Loucy (cell line): Measurements from ENCODE around the gene LRRFIP1.

Experiments used
- H2AFZ ChIP-seq: fragments of 200-600 bp; sonication (generic); 2 replicates; pipeline ENCODE4 v1.6.0; 2016; ENCODE audit warnings: antibody characterized with exemption, mild to moderate bottlenecking, low read length, moderate library complexity
- H3F3A ChIP-seq: fragments of 200-600 bp; 2 replicates; pipeline ENCODE4 v1.6.0; 2016; ENCODE audit warnings: antibody characterized with exemption, low read depth, mild to moderate bottlenecking
- H3K27me3 ChIP-seq: fragments of 200-600 bp; sonication (generic); 2 replicates; pipeline ENCODE4 v1.6.1; 2014; ENCODE audit warnings: low read length, mild to moderate bottlenecking; ENCODE audit not compliant: insufficient read depth, poor library complexity, severe bottlenecking
- H3K36me3 ChIP-seq: fragments of 200-600 bp; sonication (generic); 2 replicates; pipeline ENCODE4 v1.6.1; 2016; ENCODE audit warnings: low read length; ENCODE audit not compliant: insufficient read depth
- H3K4me1 ChIP-seq: fragments of 200-600 bp; sonication (generic); 2 replicates; pipeline ENCODE4 v1.5.1; 2014; ENCODE audit warnings: low read length, mild to moderate bottlenecking; ENCODE audit not compliant: insufficient read depth, poor library complexity, severe bottlenecking
- H3K4me2 ChIP-seq: fragments of 200-600 bp; sonication (generic); 2 replicates; pipeline ENCODE4 v1.6.0; 2014; ENCODE audit warnings: antibody characterized with exemption, low read length, low read depth, mild to moderate bottlenecking; ENCODE audit not compliant: poor library complexity, severe bottlenecking
- H3K4me3 ChIP-seq: fragments of 200-600 bp; sonication (generic); 2 replicates; pipeline ENCODE4 v1.5.1; 2014; ENCODE audit warnings: low read length, mild to moderate bottlenecking, mixed read lengths; ENCODE audit not compliant: poor library complexity, severe bottlenecking
- H3K79me2 ChIP-seq: fragments of 200-600 bp; sonication (generic); 2 replicates; pipeline ENCODE4 v1.6.1; 2014; ENCODE audit warnings: low read length; ENCODE audit not compliant: insufficient read depth
- H3K9ac ChIP-seq: fragments of 200-600 bp; sonication (generic); 2 replicates; pipeline ENCODE4 v1.6.0; 2014; ENCODE audit warnings: mild to moderate bottlenecking, low read depth, low read length, moderate library complexity; ENCODE audit not compliant: poor library complexity, severe bottlenecking
- H3K9me2 ChIP-seq: fragments of 200-600 bp; sonication (generic); replicated peaks from 2 replicates; pipeline ENCODE4 v1.6.1; 2016; ENCODE audit warnings: low read depth, low read length, mixed read lengths
- H3K9me3 ChIP-seq: fragments of 200-600 bp; sonication (generic); 2 replicates; pipeline ENCODE4 v1.6.1; 2014; ENCODE audit warnings: mild to moderate bottlenecking, antibody characterized with exemption, low read length, low read depth; ENCODE audit not compliant: insufficient read depth
- H4K20me1 ChIP-seq: fragments of 200-600 bp; sonication (generic); 2 replicates; pipeline ENCODE4 v1.6.0; 2014; ENCODE audit warnings: antibody characterized with exemption, low read length, mild to moderate bottlenecking; ENCODE audit not compliant: insufficient read depth, poor library complexity, severe bottlenecking
- CTCF ChIP-seq: fragments of 200-600 bp; sonication (generic); conservative IDR thresholded peaks from 2 replicates; pipeline ENCODE4 v1.5.1; 2014; ENCODE audit warnings: mild to moderate bottlenecking, antibody characterized with exemption, low read length
- EZH2phosphoT487 ChIP-seq: fragments of 200-600 bp; IDR thresholded peaks from 2 replicates; pipeline ENCODE4 v1.6.1; 2018; ENCODE audit warnings: antibody characterized with exemption, mild to moderate bottlenecking, moderate library complexity, borderline replicate concordance

LRRFIP1 gene

GRCh38 chr2:237625777-237626176 is 1.6 kb upstream of the LRRFIP1 start:
- H3K4me1 ChIP-seq = no peaks in the 10 kb centered on the region
- no peak for TF ChIP-seq EZH2phosphoT487
- no peak for TF ChIP-seq CTCF

GRCh38 chr2:237626813-237627440 is 460 bp upstream of the LRRFIP1 start:
- Histone ChIP-seq H3K4me1 (no peaks in the 10 kb centered on the region), H3K4me3 (no peak overlapping the region), H3K27me3 (no peaks in the 10 kb centered on the region), H3K36me3 (no peaks in the 10 kb centered on the region), H2AFZ (no peak overlapping the region), H3K9ac (no peak overlapping the region), H3K79me2 (no peaks in the 10 kb centered on the region), H3K9me2 (no peaks in the 10 kb centered on the region), H3K9me3 (no peaks in the 10 kb centered on the region), H3K4me2 (no peak overlapping the region), H3F3A (no peaks in the 10 kb centered on the region), H4K20me1 (no peaks in the 10 kb centered on the region)
- TF ChIP-seq CTCF = no peak
- no peak for TF ChIP-seq EZH2phosphoT487

More at GRCh38 chr2:237625777-237626176, 1.6 kb upstream of the LRRFIP1 start:
- H2AFZ ChIP-seq = no peak overlapping the region
- H3K9ac ChIP-seq = no peak overlapping the region
- H3K27me3 ChIP-seq = no peaks in the 10 kb centered on the region
- H3K9me2 ChIP-seq = no peaks in the 10 kb centered on the region
- no peaks in the 10 kb centered on the region for H3K79me2 ChIP-seq
- no peak overlapping the region for H3K4me3 ChIP-seq
- no peaks in the 10 kb centered on the region for H3F3A ChIP-seq
- no peaks in the 10 kb centered on the region for H4K20me1 ChIP-seq
- no peak overlapping the region for H3K4me2 ChIP-seq
- H3K9me3 ChIP-seq = no peaks in the 10 kb centered on the region
- H3K36me3 ChIP-seq = no peaks in the 10 kb centered on the region

DNA sequence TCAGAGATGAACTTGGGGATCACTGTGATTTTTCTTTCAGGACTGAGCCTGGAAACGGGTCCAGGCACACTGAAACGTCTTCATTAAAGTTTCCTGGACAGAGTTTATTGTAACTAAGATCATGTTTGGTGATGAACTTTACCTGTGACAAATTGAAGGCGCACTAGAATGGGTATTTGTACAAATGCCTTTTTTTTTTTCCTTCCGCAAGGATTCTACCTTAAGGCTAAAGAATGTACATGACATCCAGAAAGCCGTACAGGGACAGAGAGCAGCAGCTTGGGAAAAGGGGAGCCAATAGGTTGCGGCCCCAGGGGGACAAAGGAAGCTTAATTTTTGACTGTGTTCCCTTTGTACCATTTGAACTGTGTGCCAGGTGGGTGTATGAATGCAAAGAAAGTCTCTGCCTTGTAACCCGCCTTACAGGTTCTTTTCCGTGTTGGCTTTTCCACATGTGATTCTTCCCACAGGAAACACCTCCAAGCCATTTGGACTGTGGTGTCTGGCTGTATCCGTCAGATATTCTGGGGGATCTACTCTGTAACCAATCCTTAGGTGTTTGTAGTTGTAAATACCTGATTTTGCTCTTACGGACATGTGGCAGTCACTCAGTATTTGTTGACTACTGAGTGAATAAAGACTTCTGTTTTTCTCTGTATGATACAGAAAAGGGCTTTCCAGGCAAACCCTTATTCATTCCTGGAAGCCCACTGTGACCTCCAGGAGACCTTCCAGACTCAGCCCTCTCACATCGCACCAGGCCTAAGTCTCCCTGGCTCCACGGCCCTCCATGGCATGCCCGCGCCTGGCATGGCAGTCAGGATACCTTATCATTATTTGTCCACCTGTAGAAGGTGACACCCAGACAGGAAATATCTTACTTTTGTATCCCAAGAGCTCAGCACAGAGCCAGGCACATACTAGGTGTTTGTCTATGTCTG is 1.1 kb downstream of the LRRFIP1 start:
- Histone ChIP-seq H4K20me1 (no peaks in the 10 kb centered on the region), H3K4me2 (no peak overlapping the region), H3F3A (no peaks in the 10 kb centered on the region), H3K9ac (no peak overlapping the region), H3K4me3 (no peak overlapping the region), H3K27me3 (no peaks in the 10 kb centered on the region), H3K36me3 (no peaks in the 10 kb centered on the region), H3K9me3 (no peaks in the 10 kb centered on the region), H2AFZ (no peak overlapping the region), H3K79me2 (no peaks in the 10 kb centered on the region), H3K4me1 (no peaks in the 10 kb centered on the region), H3K9me2 (no peaks in the 10 kb centered on the region)
- TF ChIP-seq EZH2phosphoT487 (no peak), CTCF (no peak)
